Lung microvascular endothelial cell (primary cell): ENCODE results near the gene PRICKLE2. TPM values are rescaled to one million over a fixed set of nuclear protein-coding genes. Genes with fewer than 3 reads are reported as not detected.

Source experiments
- DNase-seq, 2 donors: peaks; one replicate each; pipeline versions ENCODE4 v3.0.0 to v3.0.0-alpha.2; 2010; ENCODE audit warnings: low read depth in 2 of 2
- total RNA-seq: library from RNA; depleted of rRNA; stranded (reverse); fragments of >200 nt; gene quantifications from 2 replicates; pipeline ENCODE4 v1.2.1, GENCODE V29; 2014

PRICKLE2 gene
- total RNA-seq, 1 donor from 2014 or later, result 1.6 TPM

DNA sequence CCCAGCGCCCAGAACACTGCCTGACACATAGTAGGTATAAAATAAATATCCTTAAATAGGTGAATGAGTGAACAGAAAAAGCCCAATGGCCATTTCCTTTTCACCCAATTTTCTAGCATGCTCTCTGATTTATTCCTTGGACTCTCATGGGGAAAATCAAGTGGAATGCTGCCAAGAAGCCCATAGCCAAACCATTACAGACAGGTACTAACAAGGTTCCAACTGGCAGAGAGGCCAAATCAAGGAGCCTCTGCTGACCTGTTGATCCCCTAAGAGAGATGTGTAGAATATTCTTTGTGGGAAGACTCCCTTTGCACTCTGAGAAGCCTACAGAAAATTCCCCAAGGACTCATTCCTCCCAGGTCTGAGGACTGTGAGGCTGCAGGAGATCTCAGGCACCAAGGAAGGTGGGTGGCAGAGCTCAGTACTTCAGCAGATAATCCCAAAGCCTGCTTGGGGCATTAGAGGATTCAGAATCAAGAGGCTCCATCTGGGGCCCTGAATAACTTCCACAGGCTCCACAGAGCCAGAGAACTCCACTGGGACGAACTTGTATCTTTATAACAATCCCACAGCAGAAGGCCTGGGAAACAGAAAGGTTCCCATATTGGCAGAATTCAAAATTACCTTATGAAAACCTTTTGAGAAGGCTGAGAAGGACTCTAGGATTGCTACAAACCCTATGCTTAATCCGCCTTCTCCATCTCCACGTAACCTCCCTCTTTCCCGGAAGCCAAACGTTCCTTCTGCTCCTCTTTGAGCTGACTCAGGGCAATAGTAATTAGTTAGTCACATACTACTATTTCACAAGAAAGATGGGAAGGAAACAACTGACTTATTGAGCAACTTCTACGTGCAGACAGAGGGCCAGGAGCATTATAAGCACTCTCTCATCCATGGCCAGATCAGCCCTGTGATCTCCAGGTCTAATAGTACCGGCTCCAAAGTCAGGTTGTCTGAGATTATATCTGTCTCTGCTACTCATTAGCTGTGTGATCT is 34.5 kb downstream of the PRICKLE2 start:
- peak in 1 of 2 donors; percentile 68 for DNase-seq

DNA sequence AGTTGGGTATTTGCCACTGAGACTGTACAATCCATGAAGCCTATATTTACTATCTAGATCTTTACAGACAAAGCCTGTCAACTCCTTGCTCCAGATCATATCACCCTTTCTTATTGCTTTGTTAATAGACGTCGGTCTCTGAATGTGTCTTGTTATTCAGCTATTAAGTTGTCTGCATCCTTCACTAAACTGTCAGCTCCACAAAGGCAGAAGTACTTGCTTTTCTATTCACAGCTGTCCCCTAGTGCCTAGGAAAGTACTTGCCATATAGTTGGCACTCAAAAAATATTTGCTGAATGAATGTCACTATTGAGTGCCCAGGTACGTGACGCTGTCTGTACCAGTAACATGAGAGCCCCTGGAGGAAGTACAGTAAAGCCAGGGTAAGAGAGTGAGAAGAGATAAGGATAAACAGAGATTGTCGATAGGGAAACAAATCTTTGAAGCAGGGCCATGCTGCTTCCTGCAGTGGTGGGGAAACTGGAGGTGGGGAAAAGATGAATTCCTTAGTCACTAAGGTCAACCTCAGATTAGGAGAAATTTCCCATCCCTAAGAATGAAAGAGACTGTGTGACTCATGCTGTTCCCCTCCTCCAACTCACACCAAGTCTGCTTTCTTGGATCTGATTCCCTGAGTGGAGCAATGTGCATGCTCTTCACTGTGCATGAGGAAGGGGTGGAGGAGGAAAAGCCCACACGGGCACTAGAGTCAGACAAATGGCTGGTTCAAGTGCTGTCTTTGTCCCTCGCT is 36.3 kb downstream of the PRICKLE2 start:
- peak; percentile 8 to 97 for DNase-seq

GRCh38 chr3:64187065-64187959 is 38.0 kb downstream of the PRICKLE2 start:
- DNase-seq, result peak; percentile 93 to 98

- no peak for DNase-seq
Measured at GRCh38 chr3:64186667-64187064, 38.6 kb downstream of the PRICKLE2 start.

GRCh38 chr3:64185436-64185835 is 39.8 kb downstream of the PRICKLE2 start:
- no peak for DNase-seq

DNA sequence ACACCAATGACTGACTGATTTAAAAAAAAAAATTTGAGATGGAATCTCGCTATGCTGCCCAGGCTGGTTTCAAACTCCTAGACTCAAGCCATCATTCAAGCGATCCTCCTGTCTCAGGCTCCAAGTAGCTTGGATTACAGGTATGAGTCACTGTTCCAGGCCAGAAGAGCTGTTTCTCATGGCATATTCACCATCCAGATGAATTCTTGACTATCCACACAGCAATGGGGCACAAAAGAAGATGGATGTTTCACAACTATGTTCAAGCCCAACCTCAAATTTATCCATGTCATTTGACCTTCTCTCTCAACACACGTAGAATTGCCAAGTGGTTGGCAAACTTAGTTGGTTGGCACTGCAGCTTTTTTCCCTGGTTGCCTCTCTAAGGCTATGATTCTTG is 40.6 kb downstream of the PRICKLE2 start:
- no peak for DNase-seq

GRCh38 chr3:64179860-64180259 is 45.4 kb downstream of the PRICKLE2 start:
- DNase-seq, result no peak

- DNase-seq, result peak in 1 of 2 donors; percentile 4
Measured at GRCh38 chr3:64179249-64179648, 46.0 kb downstream of the PRICKLE2 start.

DNA sequence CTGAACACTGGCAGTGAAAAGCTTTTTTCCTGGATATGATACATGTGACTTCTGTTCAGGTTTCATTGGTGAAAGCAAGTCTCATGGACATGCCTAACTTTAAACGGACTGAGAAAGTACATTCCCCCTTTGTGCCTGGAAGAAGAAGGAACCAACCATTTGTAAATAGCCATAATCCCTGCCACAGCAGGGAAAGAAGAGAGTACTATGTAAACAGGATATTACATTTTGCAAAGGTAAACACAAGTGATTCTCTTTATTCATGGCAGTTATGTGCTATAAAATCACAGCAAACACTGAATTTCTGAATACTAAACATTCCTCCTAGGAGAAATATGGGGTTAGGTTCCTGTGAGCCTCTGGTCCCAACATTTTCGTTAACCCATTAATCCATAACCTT is 46.8 kb downstream of the PRICKLE2 start:
- no peak for DNase-seq

DNA sequence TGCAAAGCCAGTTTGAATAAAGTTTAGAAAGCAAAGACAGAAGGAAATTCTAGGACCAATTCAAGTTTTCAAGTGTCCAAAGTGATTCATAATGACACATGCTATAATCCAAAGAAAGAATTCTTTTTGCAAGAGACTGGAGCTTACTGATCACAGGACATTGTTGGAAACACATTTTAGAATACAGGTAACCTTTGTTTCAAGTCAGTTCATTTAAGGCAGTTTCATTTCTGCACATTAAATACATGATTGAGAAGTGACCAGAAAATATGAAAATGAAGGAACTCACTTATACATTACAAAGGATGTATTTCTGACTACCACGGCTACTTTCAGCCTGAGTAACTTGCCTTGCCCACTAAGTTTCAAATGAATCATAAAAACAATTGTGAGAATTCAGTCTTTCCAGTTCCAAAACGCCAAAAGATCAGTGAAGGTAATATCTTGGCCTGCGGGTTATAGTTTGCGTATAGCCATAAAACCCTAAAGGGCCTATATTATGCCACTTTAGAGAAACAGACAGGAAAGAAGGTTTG is 48.7 kb downstream of the PRICKLE2 start:
- DNase-seq, result peak in 1 of 2 donors; percentile 18

GRCh38 chr3:64174328-64174727 is 50.9 kb downstream of the PRICKLE2 start:
- no peak for DNase-seq

DNA sequence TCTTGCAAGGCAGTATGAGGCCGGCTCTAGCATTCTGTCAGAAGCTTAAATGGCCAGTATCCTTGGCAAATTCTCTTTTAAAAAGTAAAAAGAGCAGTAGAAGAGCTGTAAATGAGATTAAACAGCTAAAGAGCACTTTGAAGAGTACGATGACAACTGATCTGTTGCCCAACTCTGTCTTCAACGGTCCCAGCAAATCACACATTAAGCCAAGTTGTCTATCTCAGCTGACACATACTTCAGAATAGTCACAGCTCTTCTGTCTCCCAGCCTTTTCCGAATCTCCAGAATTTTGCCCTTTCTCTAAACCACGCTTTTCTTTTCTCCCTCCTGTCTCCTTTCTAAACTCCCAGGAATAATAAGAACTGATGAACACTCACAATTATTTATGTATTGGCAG is 51.7 kb downstream of the PRICKLE2 start:
- DNase-seq, result no peak

DNA sequence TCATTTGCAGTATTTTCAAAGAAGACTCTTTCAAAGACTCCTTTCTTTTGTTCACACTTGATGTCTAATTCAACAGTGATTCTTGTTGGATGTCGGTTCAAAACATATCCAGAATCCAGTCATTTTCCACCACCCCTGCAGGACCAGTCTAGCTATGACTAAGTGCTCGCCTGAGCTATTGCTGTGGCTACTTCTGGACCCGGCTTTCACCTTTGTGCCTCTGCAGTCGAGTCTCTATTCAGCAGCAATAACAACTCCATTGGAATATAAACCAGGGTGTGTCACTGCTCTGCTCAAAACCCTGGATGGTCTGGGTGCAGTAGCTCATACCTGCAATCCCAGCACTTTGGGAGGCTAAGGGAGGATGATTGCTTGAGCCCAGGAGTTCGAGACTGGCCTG is 55.0 kb downstream of the PRICKLE2 start:
- no peak for DNase-seq

DNA sequence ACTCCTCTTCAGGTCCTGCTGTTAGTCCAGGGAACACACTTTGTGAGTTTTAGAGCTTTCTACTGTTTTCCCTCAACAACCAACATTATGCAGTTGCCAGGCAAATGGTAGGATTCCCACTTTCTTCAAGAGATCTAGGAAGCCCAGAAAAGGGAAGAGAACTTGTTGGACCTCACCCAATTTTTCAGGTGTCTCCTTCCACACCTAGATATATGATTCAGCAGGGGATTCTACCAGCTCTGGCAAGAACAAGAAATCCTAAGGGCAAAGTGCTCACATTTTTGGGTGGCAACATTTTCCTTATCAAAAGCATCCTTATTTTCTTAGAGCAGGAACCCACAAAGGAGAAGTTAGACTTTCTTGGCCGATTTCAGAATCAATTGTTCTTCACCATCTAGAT is 57.4 kb downstream of the PRICKLE2 start:
- no peak for DNase-seq

DNA sequence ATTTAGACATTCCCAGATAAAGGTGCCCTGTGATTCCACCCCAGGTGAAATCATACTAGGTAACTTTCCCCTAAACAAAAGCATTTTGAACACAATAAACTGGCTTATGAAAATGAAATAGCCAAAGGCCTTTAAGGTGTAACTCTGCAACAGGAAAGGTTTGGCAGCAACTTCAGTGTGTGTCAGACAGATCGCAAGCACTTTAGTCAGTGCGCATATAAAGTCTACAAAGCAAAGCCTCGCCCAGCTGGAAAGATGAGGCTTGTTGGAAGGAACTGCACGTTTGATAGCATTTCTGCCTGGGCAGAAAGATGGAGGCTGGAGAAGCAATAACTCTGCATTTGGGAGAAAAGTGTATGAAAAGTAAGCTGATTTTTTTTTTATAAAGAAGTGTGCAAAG is 57.9 kb downstream of the PRICKLE2 start:
- no peak for DNase-seq

DNA sequence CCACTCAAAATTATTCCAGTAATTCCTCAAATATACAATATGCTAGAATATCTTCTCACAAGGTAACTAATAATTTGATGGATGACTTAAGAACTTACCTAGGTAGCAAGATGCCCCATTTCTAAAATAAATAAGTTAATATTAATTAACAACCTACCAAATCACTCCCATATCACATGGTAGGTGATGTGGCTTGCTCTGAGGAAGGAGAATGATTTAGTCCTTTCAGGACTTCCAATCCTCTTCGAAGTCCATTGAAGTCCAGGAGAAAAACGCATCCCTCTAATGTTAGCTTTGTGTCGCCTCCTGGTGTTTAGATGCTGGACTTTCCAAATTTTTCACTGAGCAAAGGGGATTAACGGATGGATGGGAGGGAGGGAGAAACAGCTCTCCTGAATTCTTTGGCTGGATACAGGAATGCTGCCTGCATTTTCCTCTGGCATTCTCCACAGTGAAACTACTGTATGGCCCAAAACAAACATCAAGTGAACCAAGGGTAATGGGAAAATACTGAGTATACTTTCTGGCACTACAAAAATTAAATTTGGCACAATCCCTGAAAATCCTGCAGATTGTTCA is 58.6 kb downstream of the PRICKLE2 start:
- peak; percentile 40 to 69 for DNase-seq

DNA sequence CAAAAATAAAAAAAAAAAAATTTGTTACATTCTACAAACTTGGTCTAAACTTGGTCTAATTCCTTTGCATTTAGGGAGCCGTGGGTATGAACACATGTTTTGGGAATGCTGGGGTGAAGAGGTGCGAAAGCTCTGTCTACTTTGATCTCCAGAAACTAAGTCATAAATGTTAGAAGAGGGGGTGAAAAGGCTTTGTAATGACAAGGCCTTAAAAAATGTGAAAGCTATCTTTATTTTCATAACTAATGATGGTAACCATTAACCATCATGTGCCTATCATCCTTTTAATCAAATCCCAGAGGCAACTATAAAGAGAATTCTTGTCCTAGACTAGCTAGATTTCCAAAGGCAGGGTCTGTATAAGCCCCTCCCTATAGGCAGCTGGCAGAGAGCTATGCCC is 60.9 kb downstream of the PRICKLE2 start:
- DNase-seq, result no peak

GRCh38 chr3:64163755-64164148 is 61.5 kb downstream of the PRICKLE2 start:
- DNase-seq, result no peak

GRCh38 chr3:64163019-64163754 is 62.1 kb downstream of the PRICKLE2 start:
- DNase-seq, result no peak

GRCh38 chr3:64161481-64161952 is 63.7 kb downstream of the PRICKLE2 start:
- DNase-seq, result no peak
